ENCODE data around the gene DCUN1D5. TPM values are rescaled to one million over a fixed set of nuclear protein-coding genes. Genes with fewer than 3 reads are reported as not detected.

Gene DCUN1D5
- total and polyA plus RNA-seq, 2 of the 13 experiments (the other 11 are each of a cell fraction or from before 2014, with no cell fraction given) = 32.9 to 46.7 TPM

GRCh38 chr11:103108933-103109817 lies 17.2 kb upstream of the DCUN1D5 start, which contains the start of gene DYNC2H1 (continued):
- no peak for TF ChIP-seq ZNF407 (CRISPR knock-in tag; IDR thresholded peaks at IDR 0.05; ENCODE audit: not compliant biosample characterization)
- TF ChIP-seq, protein P1, sequence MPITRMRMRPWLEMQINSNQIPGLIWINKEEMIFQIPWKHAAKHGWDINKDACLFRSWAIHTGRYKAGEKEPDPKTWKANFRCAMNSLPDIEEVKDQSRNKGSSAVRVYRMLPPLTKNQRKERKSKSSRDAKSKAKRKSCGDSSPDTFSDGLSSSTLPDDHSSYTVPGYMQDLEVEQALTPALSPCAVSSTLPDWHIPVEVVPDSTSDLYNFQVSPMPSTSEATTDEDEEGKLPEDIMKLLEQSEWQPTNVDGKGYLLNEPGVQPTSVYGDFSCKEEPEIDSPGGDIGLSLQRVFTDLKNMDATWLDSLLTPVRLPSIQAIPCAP (CRISPR knock-in tag; IDR thresholded peaks at IDR 0.05; ENCODE audit: low read depth) = no peak
- TF ChIP-seq ZNF224 (CRISPR knock-in tag; IDR thresholded peaks at IDR 0.05) = no peak
- no peak for TF ChIP-seq ZBTB37 (CRISPR knock-in tag; IDR thresholded peaks at IDR 0.05)
- no peak for TF ChIP-seq BRF2 (CRISPR knock-in tag; IDR thresholded peaks at IDR 0.05)
- no peak for TF ChIP-seq TEF (CRISPR knock-in tag; IDR thresholded peaks at IDR 0.05)
- TF ChIP-seq HOXA7 (CRISPR knock-in tag; IDR thresholded peaks at IDR 0.05) = no peak
- TF ChIP-seq NR2F6 (IDR thresholded peaks at IDR 0.05) = no peak
- TF ChIP-seq NR2F6 (CRISPR knock-in tag; IDR thresholded peaks at IDR 0.05) = peak; percentile 29; the same call in 1 of the 2 replicates
- TF ChIP-seq ZNF263 (CRISPR knock-in tag; IDR thresholded peaks at IDR 0.05) = no peak
- TF ChIP-seq ZNF331 (CRISPR knock-in tag; IDR thresholded peaks at IDR 0.05) = peak; percentile 58; the same call in 1 of the 2 replicates
- TF ChIP-seq PAX8 (CRISPR knock-in tag; IDR thresholded peaks at IDR 0.05; ENCODE audit: borderline replicate concordance) = no peak
- no peak for TF ChIP-seq TBP (CRISPR knock-in tag; IDR thresholded peaks at IDR 0.05)
- no peak for TF ChIP-seq ZSCAN22 (CRISPR knock-in tag; IDR thresholded peaks at IDR 0.05)
- TF ChIP-seq CHD2 (IDR thresholded peaks at IDR 0.05; ENCODE audit: low read depth, low read length) = peak; percentile 34; the same call in 1 of the 2 replicates
- peak; percentile 24 for TF ChIP-seq STAG1 (CRISPR knock-in tag; IDR thresholded peaks at IDR 0.05)
- no peak for TF ChIP-seq DDIT3 (CRISPR knock-in tag; IDR thresholded peaks at IDR 0.05)
